Nephron progenitor cell (in vitro differentiated cells): ENCODE data around the gene ANKRD63.
A peak's percentile ranks its signal among the peaks of the same experiment; 100 is the strongest.

Source experiments
- DNase-seq: peaks from one replicate; pipeline ENCODE4 v3.0.0; 2021
- H3K27ac Mint-ChIP-seq: 2 replicates; pipeline ENCODE4 v1.8.0; 2021; ENCODE audit warnings: mild to moderate bottlenecking, moderate library complexity, mixed read lengths
- H3K27me3 Mint-ChIP-seq: 2 replicates; pipeline ENCODE4 v1.8.0; 2021; ENCODE audit warnings: mild to moderate bottlenecking, low read depth, mixed read lengths; ENCODE audit not compliant: poor library complexity
- H3K36me3 Mint-ChIP-seq: 2 replicates; pipeline ENCODE4 v1.8.0; 2021; ENCODE audit warnings: low read depth, mixed read lengths
- H3K4me1 Mint-ChIP-seq: 2 replicates; pipeline ENCODE4 v1.8.0; 2021; ENCODE audit warnings: mixed read lengths
- H3K4me3 Mint-ChIP-seq: 2 replicates; pipeline ENCODE4 v1.8.0; 2021; ENCODE audit warnings: mild to moderate bottlenecking, moderate library complexity, mixed read lengths
- H3K9me3 Mint-ChIP-seq: 2 replicates; pipeline ENCODE4 v1.8.0; 2021; ENCODE audit warnings: mild to moderate bottlenecking, moderate library complexity, mixed read lengths
- CTCF ChIP-seq: fragments of 200-600 bp; sonication (generic); IDR thresholded peaks from 2 replicates; pipeline ENCODE4 v1.5.0; 2021; ENCODE audit warnings: antibody characterized with exemption

Gene ANKRD63

GRCh38 chr15:40266828-40267304, 16.0 kb downstream of the ANKRD63 start:
- H3K9me3 Mint-ChIP-seq: no peaks in the 10 kb centered on the region
- DNase-seq: no peak
- H3K4me1 Mint-ChIP-seq: peaks cover 58% of the 10 kb centered on the region
- H3K27me3 Mint-ChIP-seq: peaks cover 11% of the 10 kb centered on the region
- H3K4me3 Mint-ChIP-seq: no peak overlapping the region
- no peak for TF ChIP-seq CTCF
- no peak overlapping the region for H3K27ac Mint-ChIP-seq
- no peaks in the 10 kb centered on the region for H3K36me3 Mint-ChIP-seq

GRCh38 chr15:40265875-40266274, 17.0 kb downstream of the ANKRD63 start:
- H3K4me3 Mint-ChIP-seq: no peak overlapping the region
- no peaks in the 10 kb centered on the region for H3K9me3 Mint-ChIP-seq
- no peaks in the 10 kb centered on the region for H3K36me3 Mint-ChIP-seq
- DNase-seq: no peak
- TF ChIP-seq CTCF: no peak
- H3K27me3 Mint-ChIP-seq: peaks cover 11% of the 10 kb centered on the region
- H3K27ac Mint-ChIP-seq: no peak overlapping the region
- H3K4me1 Mint-ChIP-seq: peaks cover 53% of the 10 kb centered on the region

- Mint-ChIP-seq H3K27ac (no peak overlapping the region), H3K4me1 (peaks cover 53% of the 10 kb centered on the region), H3K4me3 (no peak overlapping the region), H3K36me3 (no peaks in the 10 kb centered on the region), H3K9me3 (no peaks in the 10 kb centered on the region), H3K27me3 (peaks cover 11% of the 10 kb centered on the region)
- DNase-seq: no peak
- TF ChIP-seq CTCF: no peak
These were observed 17.5 kb downstream of the ANKRD63 start for GRCh38 chr15:40265355-40265754.

GRCh38 chr15:40264321-40265153, 18.3 kb downstream of the ANKRD63 start:
- no peaks in the 10 kb centered on the region for H3K9me3 Mint-ChIP-seq
- H3K27me3 Mint-ChIP-seq: peaks cover 14% of the 10 kb centered on the region
- DNase-seq: no peak
- no peak for TF ChIP-seq CTCF
- H3K4me3 Mint-ChIP-seq: peak overlapping the region; percentile 41
- H3K27ac Mint-ChIP-seq: peak overlapping the region; percentile 29
- H3K4me1 Mint-ChIP-seq: peaks cover 58% of the 10 kb centered on the region
- H3K36me3 Mint-ChIP-seq: no peaks in the 10 kb centered on the region

GRCh38 chr15:40263024-40263754, 19.7 kb downstream of the ANKRD63 start:
- Mint-ChIP-seq H3K4me3 (peak overlapping the region; percentile 28), H3K9me3 (no peaks in the 10 kb centered on the region), H3K36me3 (no peaks in the 10 kb centered on the region), H3K27ac (peak overlapping the region; percentile 6), H3K4me1 (peaks cover 70% of the 10 kb centered on the region), H3K27me3 (peaks cover 14% of the 10 kb centered on the region)
- no peak for DNase-seq
- TF ChIP-seq CTCF: no peak
